Measurements from ENCODE around the gene MITF. TPM values are rescaled to one million over a fixed set of nuclear protein-coding genes. Genes with fewer than 3 reads are reported as not detected.
A peak's percentile ranks its signal among the peaks of the same experiment; 100 is the strongest.

The MITF gene
- total and polyA plus RNA-seq, 3 donors from 2014 or later, result 5.5 to 9.0 (median 5.8) TPM

DNA sequence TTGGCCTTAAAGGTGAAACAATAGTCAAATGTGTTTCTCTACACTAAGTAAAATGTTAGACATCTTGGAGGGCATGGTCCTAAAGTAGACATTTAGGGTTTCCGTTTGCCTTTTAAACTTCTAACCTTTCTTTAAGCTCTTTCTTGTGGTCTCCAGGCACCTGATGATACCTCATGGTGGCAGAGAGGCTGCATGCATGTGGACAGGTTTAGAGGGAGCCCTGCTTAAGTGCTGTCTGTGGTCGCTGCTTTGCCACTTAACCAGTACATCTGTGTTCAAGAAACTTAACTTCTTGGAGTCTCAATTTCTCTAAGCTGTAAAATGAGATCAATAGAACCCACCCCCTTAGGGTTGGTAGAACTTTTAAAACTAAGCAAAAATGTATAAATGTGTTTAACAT lies 6.2 kb downstream of the MITF start:
- no peak for TF ChIP-seq POLR2A (IDR thresholded peaks at IDR 0.05)
- TF ChIP-seq, protein P1, sequence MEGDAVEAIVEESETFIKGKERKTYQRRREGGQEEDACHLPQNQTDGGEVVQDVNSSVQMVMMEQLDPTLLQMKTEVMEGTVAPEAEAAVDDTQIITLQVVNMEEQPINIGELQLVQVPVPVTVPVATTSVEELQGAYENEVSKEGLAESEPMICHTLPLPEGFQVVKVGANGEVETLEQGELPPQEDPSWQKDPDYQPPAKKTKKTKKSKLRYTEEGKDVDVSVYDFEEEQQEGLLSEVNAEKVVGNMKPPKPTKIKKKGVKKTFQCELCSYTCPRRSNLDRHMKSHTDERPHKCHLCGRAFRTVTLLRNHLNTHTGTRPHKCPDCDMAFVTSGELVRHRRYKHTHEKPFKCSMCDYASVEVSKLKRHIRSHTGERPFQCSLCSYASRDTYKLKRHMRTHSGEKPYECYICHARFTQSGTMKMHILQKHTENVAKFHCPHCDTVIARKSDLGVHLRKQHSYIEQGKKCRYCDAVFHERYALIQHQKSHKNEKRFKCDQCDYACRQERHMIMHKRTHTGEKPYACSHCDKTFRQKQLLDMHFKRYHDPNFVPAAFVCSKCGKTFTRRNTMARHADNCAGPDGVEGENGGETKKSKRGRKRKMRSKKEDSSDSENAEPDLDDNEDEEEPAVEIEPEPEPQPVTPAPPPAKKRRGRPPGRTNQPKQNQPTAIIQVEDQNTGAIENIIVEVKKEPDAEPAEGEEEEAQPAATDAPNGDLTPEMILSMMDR (IDR thresholded peaks at IDR 0.05), result no peak
- Histone ChIP-seq H3K27me3 (no peaks in the 10 kb centered on the region), H3K4me3 (no peak overlapping the region), H3K4me1 (peaks cover 22% of the 10 kb centered on the region), H3K27ac (peak overlapping the region in 1 of 2 donors; percentile 68), H3K36me3 (ENCODE audit: low read depth, missing control alignments) (no peaks in the 10 kb centered on the region), H3K9me3 (no peaks in the 10 kb centered on the region)
- WGBS, 2 donors, result 82% methylated on average over 2 of the region's 2 CpGs
- intact Hi-C loops (cut with DNase I; ENCODE audit: low total_unique reads), result no loop called here
- DNase-seq, result no peak

GRCh38 chr3:69746119-69746518 lies 6.9 kb downstream of the MITF start:
- WGBS, 2 donors, result 57 to 61% methylated on average over 2 of the region's 2 CpGs
- peaks cover 27% of the 10 kb centered on the region for H3K4me1 ChIP-seq
- TF ChIP-seq, protein P1 (IDR thresholded peaks at IDR 0.05), result no peak
- no peak for TF ChIP-seq POLR2A (IDR thresholded peaks at IDR 0.05)
- H3K9me3 ChIP-seq, result no peaks in the 10 kb centered on the region
- no peaks in the 10 kb centered on the region for H3K36me3 ChIP-seq (ENCODE audit: low read depth, missing control alignments)
- no peak overlapping the region for H3K4me3 ChIP-seq
- no peaks in the 10 kb centered on the region for H3K27me3 ChIP-seq
- intact Hi-C loops (cut with DNase I; ENCODE audit: low total_unique reads), result no loop called here
- no peak for DNase-seq
- peak overlapping the region; percentile 43 to 68 for H3K27ac ChIP-seq

DNA sequence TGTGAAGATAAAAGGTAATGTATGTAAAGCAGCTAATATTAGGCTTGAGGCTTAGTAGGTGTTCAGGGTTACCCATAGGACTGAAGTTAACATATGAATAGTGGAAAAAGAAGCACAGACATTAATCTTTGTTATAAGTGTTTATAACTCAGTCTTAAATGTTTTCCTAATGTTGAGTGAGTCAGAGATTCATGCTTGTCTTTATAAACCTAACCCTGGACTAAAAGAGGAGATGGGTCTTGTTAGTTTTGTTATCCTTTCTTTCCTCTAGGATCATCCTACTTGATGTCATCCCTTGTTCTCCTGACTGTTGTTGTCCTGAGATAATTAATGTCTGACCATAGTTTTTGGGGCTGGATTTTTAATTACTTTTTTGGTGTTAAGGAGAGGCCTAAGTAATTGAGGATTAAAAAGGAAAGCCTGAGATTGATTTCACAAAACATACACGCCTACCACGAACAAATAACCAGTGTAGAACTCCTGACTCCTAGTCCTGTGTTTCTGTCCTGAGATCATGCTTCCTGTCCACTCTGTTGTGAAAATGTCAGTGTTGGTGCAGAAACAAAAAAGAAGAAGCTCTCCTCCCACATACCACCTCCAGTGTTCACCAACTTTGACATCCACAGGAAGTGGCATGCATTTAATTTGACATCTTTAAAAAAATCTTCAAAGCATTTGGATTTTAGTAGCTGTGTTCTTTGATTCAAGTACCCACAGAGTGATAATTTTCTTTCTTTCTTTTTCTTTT lies 8.4 kb downstream of the MITF start:
- no peak for DNase-seq
- H3K27me3 ChIP-seq, result no peaks in the 10 kb centered on the region
- H3K36me3 ChIP-seq (ENCODE audit: low read depth, missing control alignments), result no peaks in the 10 kb centered on the region
- peaks cover 30% of the 10 kb centered on the region for H3K4me1 ChIP-seq
- intact Hi-C loops (cut with DNase I; ENCODE audit: low total_unique reads), result no loop called here
- no peak for TF ChIP-seq POLR2A (IDR thresholded peaks at IDR 0.05)
- TF ChIP-seq, protein P1 (IDR thresholded peaks at IDR 0.05), result no peak
- H3K9me3 ChIP-seq, result no peaks in the 10 kb centered on the region
- H3K27ac ChIP-seq, result peak overlapping the region in 1 of 2 donors; percentile 68
- 58 to 80% methylated on average over 2 of the region's 2 CpGs for WGBS, 2 donors
- no peak overlapping the region for H3K4me3 ChIP-seq

DNA sequence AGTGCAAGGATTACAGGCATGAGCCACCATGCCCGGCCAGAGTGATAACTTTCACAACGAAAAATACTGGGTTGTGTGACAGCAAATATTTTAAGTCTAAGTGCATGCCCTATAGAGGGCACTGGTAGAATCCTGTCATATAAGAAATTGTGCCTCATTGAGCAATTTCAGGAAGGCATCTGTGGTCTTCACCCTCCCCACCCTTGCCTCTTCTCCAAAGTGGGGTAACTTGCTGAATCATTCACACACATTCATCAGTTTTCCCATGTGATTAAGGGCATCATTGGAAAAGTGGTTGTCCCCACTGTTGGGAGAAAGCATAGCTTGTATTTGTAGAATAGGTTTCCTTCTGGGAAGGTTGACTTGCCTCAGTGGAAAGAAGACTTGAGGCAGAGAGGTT lies 9.2 kb downstream of the MITF start:
- H3K4me3 ChIP-seq, result no peak overlapping the region
- no peaks in the 10 kb centered on the region for H3K36me3 ChIP-seq (ENCODE audit: low read depth, missing control alignments)
- no peaks in the 10 kb centered on the region for H3K27me3 ChIP-seq
- H3K27ac ChIP-seq, result peak overlapping the region in 1 of 2 donors; percentile 68
- intact Hi-C loops (cut with DNase I; ENCODE audit: low total_unique reads), result no loop called here
- no peaks in the 10 kb centered on the region for H3K9me3 ChIP-seq
- 86 to 91% methylated on average over 2 of the region's 2 CpGs for WGBS, 2 donors
- DNase-seq, result no peak
- TF ChIP-seq, protein P1 (IDR thresholded peaks at IDR 0.05), result no peak
- TF ChIP-seq POLR2A (IDR thresholded peaks at IDR 0.05), result no peak
- peaks cover 30% of the 10 kb centered on the region for H3K4me1 ChIP-seq

DNA sequence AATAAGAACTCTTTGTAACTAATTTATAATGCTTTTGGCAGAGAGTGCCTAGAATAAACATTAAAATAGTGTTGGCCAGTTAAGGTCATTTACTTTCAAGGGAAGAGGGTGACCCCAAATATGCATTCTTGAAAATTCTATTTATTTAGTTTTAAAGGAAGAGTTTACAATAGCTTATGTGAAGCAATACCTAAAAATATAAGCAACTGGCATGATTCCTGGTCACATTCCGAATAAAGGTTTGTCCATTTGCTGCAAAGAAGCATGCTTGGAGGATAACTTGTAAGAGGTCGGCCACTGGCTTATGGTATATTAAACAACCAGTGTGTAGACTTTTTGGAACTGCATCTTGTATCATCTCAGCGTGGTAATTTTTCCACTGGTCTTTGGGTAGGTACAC lies 10.2 kb downstream of the MITF start:
- TF ChIP-seq, protein P1 (IDR thresholded peaks at IDR 0.05), result no peak
- TF ChIP-seq POLR2A (IDR thresholded peaks at IDR 0.05), result no peak
- Histone ChIP-seq H3K36me3 (ENCODE audit: low read depth, missing control alignments) (no peaks in the 10 kb centered on the region), H3K27me3 (no peaks in the 10 kb centered on the region), H3K4me1 (peaks cover 30% of the 10 kb centered on the region), H3K27ac (no peak overlapping the region), H3K4me3 (no peak overlapping the region), H3K9me3 (no peaks in the 10 kb centered on the region)
- DNase-seq, result no peak
- WGBS, 2 donors, result 69 to 72% methylated on average over 3 of the region's 3 CpGs
- intact Hi-C loops (cut with DNase I; ENCODE audit: low total_unique reads), result no loop called here
